ENCODE results near the gene LIMS1.

LIMS1 gene

DNA sequence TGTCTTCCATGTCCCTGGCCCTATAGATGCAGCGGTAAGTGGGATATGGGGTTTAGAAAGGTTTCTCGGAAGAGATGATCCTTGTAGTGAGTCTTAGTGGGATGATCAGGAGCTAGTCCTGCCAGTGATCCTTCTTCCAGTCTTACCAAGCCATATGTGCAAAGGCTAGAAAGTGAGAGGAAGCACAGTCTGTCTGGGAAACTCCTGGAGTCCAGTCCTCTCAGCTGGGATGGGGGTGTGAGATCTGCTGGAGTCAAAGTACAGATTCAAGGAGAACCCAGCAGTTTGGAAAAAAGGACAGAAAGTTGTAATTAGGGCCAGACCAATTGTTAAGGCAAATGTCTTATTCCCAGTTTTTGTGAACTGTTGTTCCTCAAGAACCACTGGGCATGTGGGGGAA is 83.3 kb downstream of the LIMS1 start:
- DNase-seq (ENCODE audit: low spot score): no peak
- CTCF ChIA-PET: interaction anchor here (2.3 kb wide), 1 partner anchor 19 kb away, joined by 28 read pairs; no protein-coding TSS in a partner anchor
- POLR2A ChIA-PET (ENCODE audit: low non-redundant PET): no interaction called here
- H3K27ac ChIP-seq: no peak overlapping the region
- TF ChIP-seq, protein P1, sequence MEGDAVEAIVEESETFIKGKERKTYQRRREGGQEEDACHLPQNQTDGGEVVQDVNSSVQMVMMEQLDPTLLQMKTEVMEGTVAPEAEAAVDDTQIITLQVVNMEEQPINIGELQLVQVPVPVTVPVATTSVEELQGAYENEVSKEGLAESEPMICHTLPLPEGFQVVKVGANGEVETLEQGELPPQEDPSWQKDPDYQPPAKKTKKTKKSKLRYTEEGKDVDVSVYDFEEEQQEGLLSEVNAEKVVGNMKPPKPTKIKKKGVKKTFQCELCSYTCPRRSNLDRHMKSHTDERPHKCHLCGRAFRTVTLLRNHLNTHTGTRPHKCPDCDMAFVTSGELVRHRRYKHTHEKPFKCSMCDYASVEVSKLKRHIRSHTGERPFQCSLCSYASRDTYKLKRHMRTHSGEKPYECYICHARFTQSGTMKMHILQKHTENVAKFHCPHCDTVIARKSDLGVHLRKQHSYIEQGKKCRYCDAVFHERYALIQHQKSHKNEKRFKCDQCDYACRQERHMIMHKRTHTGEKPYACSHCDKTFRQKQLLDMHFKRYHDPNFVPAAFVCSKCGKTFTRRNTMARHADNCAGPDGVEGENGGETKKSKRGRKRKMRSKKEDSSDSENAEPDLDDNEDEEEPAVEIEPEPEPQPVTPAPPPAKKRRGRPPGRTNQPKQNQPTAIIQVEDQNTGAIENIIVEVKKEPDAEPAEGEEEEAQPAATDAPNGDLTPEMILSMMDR (conservative IDR thresholded peaks at IDR 0.05; ENCODE audit: low read depth): no peak

DNA sequence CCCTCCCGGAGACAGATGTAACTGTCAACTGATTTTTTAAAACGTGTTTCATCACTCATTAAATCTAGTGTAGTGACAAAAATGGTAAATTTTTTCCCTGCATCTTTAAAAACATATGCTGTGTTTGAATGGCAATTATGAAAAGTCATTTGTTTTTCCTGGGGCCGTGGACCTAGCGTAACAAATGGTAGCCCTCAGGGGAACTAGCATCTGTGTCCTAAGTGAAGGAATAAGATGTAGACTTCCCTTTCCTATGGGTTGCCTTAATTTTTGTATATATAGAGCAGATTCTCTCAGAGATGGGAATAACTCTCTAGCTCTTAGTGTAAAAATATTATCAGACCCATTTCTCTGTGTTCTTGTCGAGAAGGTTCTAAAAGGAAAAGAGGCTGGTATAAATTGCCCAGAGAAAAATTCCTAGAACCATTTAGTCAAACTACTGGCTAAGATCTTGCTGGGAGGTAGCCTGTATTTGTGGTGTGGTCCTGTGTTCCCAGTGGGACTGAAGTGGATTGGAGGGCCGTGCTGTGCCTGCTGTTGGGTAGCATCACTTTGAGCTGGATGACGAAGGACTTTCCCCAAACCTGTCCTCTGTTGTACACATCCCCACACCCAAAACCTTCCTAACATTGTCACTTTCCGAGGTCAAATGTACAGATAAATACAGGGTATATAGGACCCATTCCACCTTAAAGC is 85.8 kb downstream of the LIMS1 start:
- POLR2A ChIA-PET (ENCODE audit: low non-redundant PET): no interaction called here
- TF ChIP-seq, protein P1 (conservative IDR thresholded peaks at IDR 0.05; ENCODE audit: low read depth): no peak
- H3K27ac ChIP-seq: peak overlapping the region; percentile 85
- CTCF ChIA-PET: interaction anchor here (2.1 kb wide), 1 partner anchor 16 kb away, joined by 8 read pairs; no protein-coding TSS in a partner anchor
- DNase-seq (ENCODE audit: low spot score): no peak

DNA sequence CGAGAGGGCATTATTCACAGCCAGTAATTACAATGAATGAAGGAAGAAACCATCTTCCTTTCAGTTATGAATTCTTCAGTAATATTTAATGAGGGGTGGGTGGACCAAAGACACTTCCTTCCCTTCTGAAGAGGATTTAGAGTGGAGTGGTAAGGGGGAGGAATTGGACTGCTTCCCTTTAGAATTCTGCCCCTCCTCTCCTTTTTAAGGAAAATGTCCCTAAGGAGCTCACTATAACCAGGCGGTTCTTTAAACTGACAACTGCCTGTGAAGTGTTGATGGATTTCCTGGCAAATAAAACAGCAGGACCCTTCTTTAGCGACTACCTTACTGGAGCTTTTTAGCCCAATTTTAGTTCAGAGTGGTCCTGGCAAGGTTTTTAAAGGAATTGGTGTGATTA is 86.4 kb downstream of the LIMS1 start:
- ChIA-PET POLR2A (ENCODE audit: low non-redundant PET) (no interaction called here), CTCF (interaction anchor here (2.1 kb wide), 1 partner anchor 16 kb away, joined by 8 read pairs; no protein-coding TSS in a partner anchor)
- peak overlapping the region; percentile 85 for H3K27ac ChIP-seq
- no peak for DNase-seq (ENCODE audit: low spot score)
- TF ChIP-seq, protein P1 (conservative IDR thresholded peaks at IDR 0.05; ENCODE audit: low read depth): no peak

DNA sequence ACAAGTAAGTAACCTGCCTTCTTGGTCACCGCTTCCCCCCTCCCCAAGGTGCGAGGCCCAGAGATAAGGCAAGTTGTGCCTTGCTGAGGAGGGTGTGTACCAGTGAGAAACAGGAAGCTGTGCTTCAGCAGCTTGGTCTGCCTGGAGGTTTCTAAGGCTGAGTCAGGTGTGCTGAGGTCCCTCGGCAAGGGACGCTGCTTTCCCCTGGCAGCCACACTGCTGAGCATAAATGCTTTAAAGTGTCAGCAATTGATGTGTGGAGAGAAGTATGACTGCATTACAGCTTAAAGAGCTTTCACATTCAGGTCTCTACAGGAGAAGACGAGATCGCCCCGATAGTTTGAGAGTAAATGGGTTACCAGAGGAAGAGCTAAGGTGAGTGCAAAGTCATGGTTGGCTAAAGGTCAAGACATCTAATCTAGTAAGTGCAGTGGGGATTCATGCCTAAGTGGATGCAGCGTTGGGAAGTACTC is 86.9 kb downstream of the LIMS1 start:
- TF ChIP-seq, protein P1 (conservative IDR thresholded peaks at IDR 0.05; ENCODE audit: low read depth): no peak
- H3K27ac ChIP-seq: peak overlapping the region; percentile 85
- ChIA-PET POLR2A (ENCODE audit: low non-redundant PET) (no interaction called here), CTCF (interaction anchor here (2.1 kb wide), 1 partner anchor 15 kb away, joined by 8 read pairs; no protein-coding TSS in a partner anchor)
- DNase-seq (ENCODE audit: low spot score): peak; percentile 62

DNA sequence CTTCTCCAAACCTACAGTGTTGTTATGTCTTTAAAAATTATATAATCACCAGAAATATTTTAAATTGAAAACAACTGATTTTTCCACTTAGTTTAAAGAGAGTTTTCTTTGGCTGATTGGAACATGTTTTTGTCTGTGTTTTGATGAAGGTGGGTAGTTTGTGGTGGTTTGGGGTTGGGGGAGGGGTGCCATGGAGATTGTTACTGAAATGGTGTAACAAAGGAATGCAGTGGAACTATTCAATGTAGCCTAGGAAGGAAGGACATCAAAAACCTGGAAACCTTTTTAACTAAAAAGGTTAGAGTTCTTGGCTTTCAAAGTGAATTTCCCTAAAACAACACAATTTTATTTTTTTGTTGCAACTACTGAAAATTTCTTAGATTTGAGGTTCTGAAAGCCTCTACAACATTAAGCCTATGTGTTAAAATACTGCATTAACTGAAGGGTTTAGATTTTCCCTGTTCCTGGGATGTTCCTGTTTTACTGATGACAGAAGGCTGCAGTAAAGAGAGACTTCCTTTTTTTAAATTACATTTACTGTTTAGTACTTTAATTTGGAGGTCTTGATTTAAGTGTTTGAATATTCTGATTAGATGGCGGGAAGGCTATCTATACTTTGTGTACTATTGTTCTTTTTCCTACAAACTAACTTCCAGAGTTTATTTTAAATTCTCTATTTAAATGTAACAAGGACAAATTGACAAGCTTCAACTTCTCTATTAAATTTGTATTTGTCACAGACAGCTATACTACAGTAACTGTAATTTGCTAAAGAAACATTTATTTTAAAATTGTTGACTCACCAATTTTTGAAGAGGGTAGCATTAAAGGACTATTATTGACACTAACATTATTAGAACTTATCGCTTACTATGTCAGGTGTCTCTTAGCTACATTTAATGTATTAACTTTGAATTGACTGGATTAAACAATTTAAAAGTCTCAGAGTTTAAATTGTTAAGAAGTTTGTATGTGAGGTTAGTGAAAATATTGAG is 87.7 kb downstream of the LIMS1 start:
- ChIA-PET CTCF (interaction anchor here (0.6 to 2.1 kb wide), 3 partner anchors 10 to 231 kb away, joined by 3 to 8 read pairs (median 5); no protein-coding TSS in a partner anchor), POLR2A (ENCODE audit: low non-redundant PET) (no interaction called here)
- DNase-seq (ENCODE audit: low spot score): no peak
- no peak overlapping the region for H3K27ac ChIP-seq
- TF ChIP-seq, protein P1 (conservative IDR thresholded peaks at IDR 0.05; ENCODE audit: low read depth): no peak

DNA sequence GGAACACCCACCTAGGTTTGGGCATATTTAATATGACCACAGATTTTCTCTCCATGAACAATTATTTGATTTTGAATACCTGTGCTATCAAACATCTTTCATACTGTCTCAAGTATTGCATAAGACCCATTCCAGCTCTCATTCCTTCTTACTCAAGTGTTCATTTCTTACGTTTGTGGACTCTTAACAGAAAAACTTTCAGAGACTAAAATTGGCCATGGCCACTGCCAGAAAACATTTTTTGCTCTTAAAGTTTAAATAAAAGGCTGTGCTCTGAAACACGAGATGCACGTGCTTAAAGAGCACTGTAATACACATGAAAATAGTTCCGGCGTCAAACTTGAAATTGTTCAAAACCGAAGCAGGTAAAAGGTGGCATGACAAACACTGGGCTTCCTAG is 89.3 kb downstream of the LIMS1 start:
- TF ChIP-seq, protein P1 (conservative IDR thresholded peaks at IDR 0.05; ENCODE audit: low read depth): no peak
- DNase-seq (ENCODE audit: low spot score): no peak
- CTCF ChIA-PET: no interaction called here
- no peak overlapping the region for H3K27ac ChIP-seq
- POLR2A ChIA-PET (ENCODE audit: low non-redundant PET): no interaction called here

Data from RWPE1 (cell line).